GM12864 (cell line): ENCODE measurements around the gene ASPG.

Experiments used
- DNase-seq: peaks from one replicate; pipeline ENCODE4 v3.0.0-alpha.2; 2011; ENCODE audit warnings: low read depth
- H3K4me3 ChIP-seq: 2 replicates; pipeline ENCODE4 v1.5.1; 2011; ENCODE audit warnings: mild to moderate bottlenecking, low read depth, low read length, control low read depth
- TF ChIP-seq, protein P1 (sequence below): IDR thresholded peaks from 2 replicates; pipeline ENCODE4 v1.5.1; 2011; ENCODE audit warnings: low read depth, mild to moderate bottlenecking, moderate library complexity, low read length, control low read depth, inconsistent platforms; ENCODE audit errors: missing control alignments

The ASPG gene

GRCh38 chr14:104110491-104111209 is 25.1 kb downstream of the ASPG start:
- TF ChIP-seq, protein P1, sequence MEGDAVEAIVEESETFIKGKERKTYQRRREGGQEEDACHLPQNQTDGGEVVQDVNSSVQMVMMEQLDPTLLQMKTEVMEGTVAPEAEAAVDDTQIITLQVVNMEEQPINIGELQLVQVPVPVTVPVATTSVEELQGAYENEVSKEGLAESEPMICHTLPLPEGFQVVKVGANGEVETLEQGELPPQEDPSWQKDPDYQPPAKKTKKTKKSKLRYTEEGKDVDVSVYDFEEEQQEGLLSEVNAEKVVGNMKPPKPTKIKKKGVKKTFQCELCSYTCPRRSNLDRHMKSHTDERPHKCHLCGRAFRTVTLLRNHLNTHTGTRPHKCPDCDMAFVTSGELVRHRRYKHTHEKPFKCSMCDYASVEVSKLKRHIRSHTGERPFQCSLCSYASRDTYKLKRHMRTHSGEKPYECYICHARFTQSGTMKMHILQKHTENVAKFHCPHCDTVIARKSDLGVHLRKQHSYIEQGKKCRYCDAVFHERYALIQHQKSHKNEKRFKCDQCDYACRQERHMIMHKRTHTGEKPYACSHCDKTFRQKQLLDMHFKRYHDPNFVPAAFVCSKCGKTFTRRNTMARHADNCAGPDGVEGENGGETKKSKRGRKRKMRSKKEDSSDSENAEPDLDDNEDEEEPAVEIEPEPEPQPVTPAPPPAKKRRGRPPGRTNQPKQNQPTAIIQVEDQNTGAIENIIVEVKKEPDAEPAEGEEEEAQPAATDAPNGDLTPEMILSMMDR = no peak
- DNase-seq = no peak
- no peak overlapping the region for H3K4me3 ChIP-seq

- H3K4me3 ChIP-seq = no peak overlapping the region
- TF ChIP-seq, protein P1 = no peak
- no peak for DNase-seq
Measured at GRCh38 chr14:104111301-104112112, 26.0 kb downstream of the ASPG start.

- no peak for DNase-seq
- TF ChIP-seq, protein P1 = no peak
- H3K4me3 ChIP-seq = no peak overlapping the region
Measured at GRCh38 chr14:104112113-104112505, 26.6 kb downstream of the ASPG start.

DNA sequence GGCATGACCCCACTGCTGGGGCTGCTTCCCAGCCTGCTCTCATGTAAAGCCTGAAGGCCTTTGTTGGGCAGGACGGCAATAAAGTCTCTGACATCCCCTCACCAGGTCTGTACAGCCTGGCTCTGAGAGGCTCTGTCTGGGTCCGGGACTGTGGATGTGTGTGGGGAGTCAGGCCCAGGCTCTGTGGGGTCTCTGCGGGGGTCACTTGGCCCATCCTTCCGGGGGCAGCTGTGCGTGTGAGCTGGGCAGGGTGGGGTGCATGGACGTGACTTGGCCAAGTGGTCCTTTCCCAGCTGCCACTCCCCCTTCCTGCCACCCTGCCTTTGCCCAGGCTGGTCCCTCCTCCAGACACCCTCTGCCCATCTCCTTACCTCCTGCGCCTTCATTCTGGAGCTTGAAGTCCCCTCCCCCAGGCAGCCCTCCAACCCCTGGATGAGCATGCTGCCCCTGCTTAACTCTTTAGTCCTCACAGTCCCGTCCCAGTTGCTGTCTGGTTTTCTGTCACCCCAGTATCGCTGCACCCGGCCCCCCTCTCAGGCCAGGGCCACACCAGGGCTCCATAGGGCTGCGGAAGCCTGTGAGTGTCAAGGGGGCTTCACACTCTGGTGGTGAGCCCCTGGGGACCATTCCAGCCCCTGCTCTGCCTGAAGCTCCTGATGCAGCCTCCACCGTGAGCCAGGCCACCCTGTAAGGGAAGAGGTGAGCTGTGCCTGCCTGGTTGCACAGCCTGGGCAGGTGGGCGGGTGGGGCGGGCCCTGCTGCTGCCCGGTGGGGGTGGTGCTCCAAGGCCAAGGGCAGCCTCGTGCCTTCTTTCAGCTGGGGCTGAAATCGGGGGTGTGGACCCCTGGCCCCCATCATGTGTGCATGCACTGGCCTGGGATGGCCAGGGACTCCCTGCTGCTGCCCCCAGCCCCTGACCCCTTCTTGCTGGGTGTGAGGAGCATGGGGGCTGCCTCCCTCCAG is 27.4 kb downstream of the ASPG start:
- TF ChIP-seq, protein P1 = no peak
- H3K4me3 ChIP-seq = no peak overlapping the region
- DNase-seq = no peak

- TF ChIP-seq, protein P1 = no peak
- H3K4me3 ChIP-seq = no peak overlapping the region
- no peak for DNase-seq
Measured at GRCh38 chr14:104113631-104114420, 28.3 kb downstream of the ASPG start.
